H9 (cell line): ENCODE measurements around the gene TMEM33. TPM values are rescaled to one million over a fixed set of nuclear protein-coding genes. Genes with fewer than 3 reads are reported as not detected.
"Not testable (repeated sequence)": the region's sequence is repeated elsewhere in the genome, so short reads cannot be mapped to it uniquely, and the experiment has no call there.

Experiments
- DNase-seq: peaks from one replicate; pipeline ENCODE4 v3.0.0-alpha.2; 2017
- H2AFZ ChIP-seq: one replicate; pipeline ENCODE4 v1.6.1; 2013; ENCODE audit warnings: mild to moderate bottlenecking, low read length, control low read depth, moderate library complexity
- H2AK5ac ChIP-seq: 2 replicates; pipeline ENCODE4 v1.6.1; 2013; ENCODE audit warnings: low read length, control low read depth, mixed read lengths; ENCODE audit not compliant: insufficient read length
- H2BK120ac ChIP-seq: one replicate; pipeline ENCODE4 v1.6.1; 2013; ENCODE audit warnings: low read depth, mild to moderate bottlenecking, low read length, control low read depth, inconsistent platforms; ENCODE audit not compliant: poor library complexity, severe bottlenecking
- H2BK12ac ChIP-seq: 2 replicates; pipeline ENCODE4 v1.6.1; 2013; ENCODE audit warnings: low read length, control low read depth, mixed read lengths, low read depth; ENCODE audit not compliant: insufficient read length
- H2BK15ac ChIP-seq: 2 replicates; pipeline ENCODE4 v1.6.1; 2013; ENCODE audit warnings: low read depth, low read length, control low read depth
- H2BK20ac ChIP-seq: one replicate; pipeline ENCODE4 v1.6.1; 2013; ENCODE audit warnings: low read depth, mild to moderate bottlenecking, low read length, control low read depth, inconsistent platforms; ENCODE audit not compliant: poor library complexity, severe bottlenecking
- H2BK5ac ChIP-seq: 2 replicates; pipeline ENCODE4 v1.6.1; 2013; ENCODE audit warnings: low read length, control low read depth, mixed read lengths; ENCODE audit not compliant: insufficient read length
- H3K14ac ChIP-seq: 2 replicates; pipeline ENCODE4 v1.6.1; 2013; ENCODE audit warnings: low read length, control low read depth; ENCODE audit not compliant: insufficient read depth
- H3K18ac ChIP-seq: 2 replicates; pipeline ENCODE4 v1.6.1; 2013; ENCODE audit warnings: low read depth, mild to moderate bottlenecking, mixed read lengths, low read length, control low read depth; ENCODE audit not compliant: insufficient read length
- H3K23ac ChIP-seq: 2 replicates; pipeline ENCODE4 v1.6.1; 2013; ENCODE audit warnings: low read length, control low read depth, mixed read lengths, low read depth; ENCODE audit not compliant: insufficient read length
- H3K23me2 ChIP-seq: 2 replicates; pipeline ENCODE4 v1.6.1; 2013; ENCODE audit warnings: low read depth, mild to moderate bottlenecking, mixed read lengths, low read length, control low read depth; ENCODE audit not compliant: insufficient read length, poor library complexity, severe bottlenecking
- H3K27ac ChIP-seq: 2 replicates; pipeline ENCODE4 v1.5.1; 2013; ENCODE audit warnings: low read length, control low read depth, mixed read lengths, low read depth; ENCODE audit not compliant: insufficient read length
- H3K27me3 ChIP-seq: 2 replicates; pipeline ENCODE4 v1.6.1; 2013; ENCODE audit warnings: low read length, control low read depth, inconsistent platforms; ENCODE audit not compliant: insufficient read depth
- H3K4ac ChIP-seq: 2 replicates; pipeline ENCODE4 v1.6.1; 2013; ENCODE audit warnings: low read depth, mild to moderate bottlenecking, control low read depth, inconsistent platforms, low read length, moderate library complexity
- H3K4me1 ChIP-seq: 2 replicates; pipeline ENCODE4 v1.6.1; 2013; ENCODE audit warnings: low read length, control low read depth, inconsistent platforms; ENCODE audit not compliant: insufficient read depth
- H3K4me2 ChIP-seq: 2 replicates; pipeline ENCODE4 v1.6.1; 2013; ENCODE audit warnings: low read length, control low read depth, mixed read lengths; ENCODE audit not compliant: insufficient read length, insufficient read depth
- H3K56ac ChIP-seq: 2 replicates; pipeline ENCODE4 v1.6.1; 2013; ENCODE audit warnings: low read depth, mild to moderate bottlenecking, mixed read lengths, low read length, control low read depth; ENCODE audit not compliant: insufficient read length
- H3K79me1 ChIP-seq: 2 replicates; pipeline ENCODE4 v1.6.1; 2013; ENCODE audit warnings: low read depth, mild to moderate bottlenecking, moderate library complexity, low read length, control low read depth, inconsistent platforms; ENCODE audit not compliant: insufficient read depth, poor library complexity, severe bottlenecking
- H3K79me2 ChIP-seq: 2 replicates; pipeline ENCODE4 v1.6.1; 2013; ENCODE audit warnings: low read length, control low read depth, inconsistent platforms; ENCODE audit not compliant: insufficient read depth
- H3K9ac ChIP-seq: 2 replicates; pipeline ENCODE4 v1.6.1; 2013; ENCODE audit warnings: low read length, control low read depth, mixed read lengths; ENCODE audit not compliant: insufficient read length; ENCODE audit errors: extremely low read depth
- H3K9me3 ChIP-seq: one replicate; pipeline ENCODE4 v1.6.1; 2013; ENCODE audit warnings: low read depth, low read length, inconsistent platforms; ENCODE audit not compliant: control insufficient read depth
- H3T11ph ChIP-seq: one replicate; pipeline ENCODE4 v1.6.1; 2013; ENCODE audit warnings: mild to moderate bottlenecking, low read length, control low read depth, inconsistent platforms
- H4K20me1 ChIP-seq: one replicate; pipeline ENCODE4 v1.6.1; 2013; ENCODE audit not compliant: control insufficient read depth, insufficient read length, insufficient read depth
- H4K5ac ChIP-seq: 2 replicates; pipeline ENCODE4 v1.6.1; 2013; ENCODE audit warnings: low read depth, mild to moderate bottlenecking, mixed read lengths, low read length, control low read depth; ENCODE audit not compliant: insufficient read length
- H4K8ac ChIP-seq: replicated peaks from 2 replicates; pipeline ENCODE4 v1.6.1; 2013; ENCODE audit warnings: low read length, control low read depth, mixed read lengths, low read depth; ENCODE audit not compliant: insufficient read length
- H4K91ac ChIP-seq: 2 replicates; pipeline ENCODE4 v1.6.1; 2013; ENCODE audit warnings: low read depth, mild to moderate bottlenecking, moderate library complexity, mixed read lengths, low read length, control low read depth; ENCODE audit not compliant: insufficient read length
- H3K27ac Mint-ChIP-seq, 3 experiments: 2 replicates in 2 of 3; 3 replicates in 1 of 3; pipeline ENCODE4 v1.8.0; 2020 to 2021; ENCODE audit warnings: mixed read lengths in 3 of 3, mild to moderate bottlenecking in 1 of 3, moderate library complexity in 1 of 3
- H3K27me3 Mint-ChIP-seq: 2 replicates; pipeline ENCODE4 v1.8.0; 2021; ENCODE audit warnings: low read depth, mild to moderate bottlenecking, moderate library complexity, mixed read lengths
- H3K36me3 Mint-ChIP-seq, 3 experiments: 2 replicates in 2 of 3; 3 replicates in 1 of 3; pipeline ENCODE4 v1.8.0; 2020 to 2021; ENCODE audit warnings: low read depth in 3 of 3, mixed read lengths in 3 of 3; ENCODE audit not compliant: insufficient read depth in 1 of 3
- H3K4me1 Mint-ChIP-seq, 2 experiments: 2 replicates each; pipeline ENCODE4 v1.8.0; 2020; ENCODE audit warnings: mixed read lengths in 2 of 2
- H3K4me3 Mint-ChIP-seq, 2 experiments: 2 replicates in 1 of 2; 3 replicates in 1 of 2; pipeline ENCODE4 v1.8.0; 2020 to 2021; ENCODE audit warnings: mild to moderate bottlenecking in 2 of 2, mixed read lengths in 2 of 2, moderate library complexity in 1 of 2
- H3K9me3 Mint-ChIP-seq, 2 experiments: 2 replicates in 1 of 2; 3 replicates in 1 of 2; pipeline ENCODE4 v1.8.0; 2020; ENCODE audit warnings: mild to moderate bottlenecking in 2 of 2, mixed read lengths in 2 of 2, moderate library complexity in 1 of 2
- WGBS: extraction: QIAGEN DNeasy Blood & Tissue Kit; methylation state at CpG from one replicate; pipeline ENCODE4 v1.1.7; 2013; ENCODE audit warnings: missing lambda C conversion rate, low lambda C conversion rate, mixed read lengths; ENCODE audit not compliant: insufficient read length; ENCODE audit errors: extremely low coverage; 5-methylcytosine and 5-hydroxymethylcytosine counted together
- total RNA-seq: library from RNA; stranded (reverse); gene quantifications from 2 replicates; pipeline ENCODE4 v1.2.1, GENCODE V29; 2021
- TF ChIP-seq, protein P1 (sequence below): fragments of 200-600 bp; sonication (generic); conservative IDR thresholded peaks from 3 replicates; pipeline ENCODE4 v1.8.0; 2021; ENCODE audit warnings: antibody characterized with exemption, mild to moderate bottlenecking

Gene TMEM33
- total RNA-seq, 1 experiment from 2014 or later: 74.2 TPM

DNA sequence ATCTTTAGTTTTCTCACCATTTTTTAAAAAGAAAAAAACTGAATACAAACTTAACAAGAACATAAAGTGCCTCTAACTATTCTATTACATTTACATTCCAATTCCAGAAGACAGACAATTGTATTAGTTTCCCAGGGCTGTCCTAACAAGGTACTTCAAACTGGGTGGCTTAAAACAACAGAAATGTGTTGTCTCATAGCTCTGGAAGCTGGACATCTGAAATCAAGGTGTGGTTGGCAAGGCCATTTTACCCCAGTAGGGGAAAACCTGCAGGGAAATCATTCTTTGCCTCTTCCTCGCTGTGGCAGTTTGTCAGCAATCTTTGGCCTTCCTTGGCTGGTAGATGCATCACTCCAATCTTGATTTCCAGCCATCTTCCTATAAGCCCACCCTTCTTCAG lies 37.5 kb upstream of the TMEM33 start:
- H3K27ac ChIP-seq: no peak overlapping the region
- peaks cover 38% of the 10 kb centered on the region for H3K27me3 Mint-ChIP-seq
- TF ChIP-seq, protein P1, sequence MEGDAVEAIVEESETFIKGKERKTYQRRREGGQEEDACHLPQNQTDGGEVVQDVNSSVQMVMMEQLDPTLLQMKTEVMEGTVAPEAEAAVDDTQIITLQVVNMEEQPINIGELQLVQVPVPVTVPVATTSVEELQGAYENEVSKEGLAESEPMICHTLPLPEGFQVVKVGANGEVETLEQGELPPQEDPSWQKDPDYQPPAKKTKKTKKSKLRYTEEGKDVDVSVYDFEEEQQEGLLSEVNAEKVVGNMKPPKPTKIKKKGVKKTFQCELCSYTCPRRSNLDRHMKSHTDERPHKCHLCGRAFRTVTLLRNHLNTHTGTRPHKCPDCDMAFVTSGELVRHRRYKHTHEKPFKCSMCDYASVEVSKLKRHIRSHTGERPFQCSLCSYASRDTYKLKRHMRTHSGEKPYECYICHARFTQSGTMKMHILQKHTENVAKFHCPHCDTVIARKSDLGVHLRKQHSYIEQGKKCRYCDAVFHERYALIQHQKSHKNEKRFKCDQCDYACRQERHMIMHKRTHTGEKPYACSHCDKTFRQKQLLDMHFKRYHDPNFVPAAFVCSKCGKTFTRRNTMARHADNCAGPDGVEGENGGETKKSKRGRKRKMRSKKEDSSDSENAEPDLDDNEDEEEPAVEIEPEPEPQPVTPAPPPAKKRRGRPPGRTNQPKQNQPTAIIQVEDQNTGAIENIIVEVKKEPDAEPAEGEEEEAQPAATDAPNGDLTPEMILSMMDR: no peak

DNA sequence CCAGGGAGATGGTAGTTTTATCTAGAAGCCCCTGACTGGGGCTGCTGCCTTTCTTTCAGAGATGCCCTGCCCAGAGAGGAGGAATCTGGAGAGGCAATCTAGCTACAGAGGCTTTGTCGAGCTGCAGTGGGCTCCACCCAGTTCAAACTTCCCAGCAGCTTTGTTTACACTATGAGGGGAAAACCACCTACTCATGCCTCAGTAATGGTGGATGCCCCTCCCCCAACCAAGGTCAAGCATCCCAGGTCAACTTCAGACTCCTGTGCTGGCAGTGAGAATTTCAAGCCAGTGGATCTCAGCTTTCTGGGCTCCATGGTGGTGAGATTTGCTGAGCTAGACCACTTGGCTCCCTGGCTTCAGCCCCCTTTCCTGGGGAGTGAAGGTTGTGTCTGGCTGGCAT lies 26.1 kb upstream of the TMEM33 start:
- H4K5ac ChIP-seq, H2BK20ac ChIP-seq, H3K9me3 Mint-ChIP-seq, H2AK5ac ChIP-seq, H3K23ac ChIP-seq, H3K56ac ChIP-seq, H2AFZ ChIP-seq, H3K4me3 Mint-ChIP-seq, H3K9me3 ChIP-seq, H3K27ac Mint-ChIP-seq, H2BK5ac ChIP-seq, H3K4me2 ChIP-seq, H3K4me1 Mint-ChIP-seq, H3K9ac ChIP-seq, H3K27me3 ChIP-seq, H3K4me1 ChIP-seq, H3K4ac ChIP-seq, H2BK12ac ChIP-seq, H3K36me3 Mint-ChIP-seq, H4K91ac ChIP-seq, H3K14ac ChIP-seq, H4K8ac ChIP-seq, H3K18ac ChIP-seq, H2BK15ac ChIP-seq, H4K20me1 ChIP-seq, H3K79me2 ChIP-seq, H2BK120ac ChIP-seq, H3K79me1 ChIP-seq, H3K23me2 ChIP-seq, H3T11ph ChIP-seq, H3K27ac ChIP-seq: not testable (repeated sequence)
- no CpG with 5 or more reads among the region's 1 CpG for WGBS
- peak; percentile 34 for DNase-seq
- H3K27me3 Mint-ChIP-seq: peaks cover 17% of the 10 kb centered on the region

More for the DNA sequence above, 37.5 kb upstream of the TMEM33 start:
- DNase-seq: no peak
- Histone ChIP-seq H2AFZ (no peak overlapping the region), H2BK5ac (no peak overlapping the region), H3K23me2 (no peaks in the 10 kb centered on the region), H4K20me1 (no peaks in the 10 kb centered on the region), H3K79me2 (no peaks in the 10 kb centered on the region), H2BK20ac (no peak overlapping the region), H4K5ac (no peak overlapping the region), H3K23ac (no peak overlapping the region), H3K4me2 (no peak overlapping the region), H3K4ac (no peak overlapping the region), H2BK15ac (no peak overlapping the region), H4K91ac (no peak overlapping the region), H3K56ac (no peak overlapping the region), H3K9me3 (no peaks in the 10 kb centered on the region), H3K9ac (no peak overlapping the region), H3K27me3 (no peaks in the 10 kb centered on the region), H3K79me1 (no peaks in the 10 kb centered on the region), H2BK12ac (no peak overlapping the region), H4K8ac (no peak overlapping the region), H3K4me1 (no peaks in the 10 kb centered on the region), H3K18ac (no peak overlapping the region), H3K14ac (no peak overlapping the region), H3T11ph (no peak overlapping the region), H2BK120ac (no peak overlapping the region), H2AK5ac (no peak overlapping the region)
- Mint-ChIP-seq H3K4me1 (no peaks in the 10 kb centered on the region), H3K9me3 (peaks cover 11 to 15% of the 10 kb centered on the region in 2 experiments; a peak in 4 of 5 replicates), H3K27ac (no peak overlapping the region), H3K4me3 (no peak overlapping the region), H3K36me3 (no peaks in the 10 kb centered on the region; a peak in 2 of 7 replicates)
- WGBS: no CpG with 5 or more reads among the region's 1 CpG
